Stimulated activated CD8-positive, alpha-beta memory T cell treated with anti-CD3 and anti-CD28 coated beads, Interleukin-12 subunit alpha, Interleukin-12 subunit beta, amount 100 ng/mL, for 4 hours (primary cell): Measurements from ENCODE around the gene ALDH1L1.
"Not testable (repeated sequence)": the region's sequence is repeated elsewhere in the genome, so short reads cannot be mapped to it uniquely, and the experiment has no call there.

ENCODE experiments used
- DNase-seq: peaks from one replicate; pipeline ENCODE4 v3.0.0-alpha.2; 2020; ENCODE audit warnings: low read depth

The ALDH1L1 gene

DNA sequence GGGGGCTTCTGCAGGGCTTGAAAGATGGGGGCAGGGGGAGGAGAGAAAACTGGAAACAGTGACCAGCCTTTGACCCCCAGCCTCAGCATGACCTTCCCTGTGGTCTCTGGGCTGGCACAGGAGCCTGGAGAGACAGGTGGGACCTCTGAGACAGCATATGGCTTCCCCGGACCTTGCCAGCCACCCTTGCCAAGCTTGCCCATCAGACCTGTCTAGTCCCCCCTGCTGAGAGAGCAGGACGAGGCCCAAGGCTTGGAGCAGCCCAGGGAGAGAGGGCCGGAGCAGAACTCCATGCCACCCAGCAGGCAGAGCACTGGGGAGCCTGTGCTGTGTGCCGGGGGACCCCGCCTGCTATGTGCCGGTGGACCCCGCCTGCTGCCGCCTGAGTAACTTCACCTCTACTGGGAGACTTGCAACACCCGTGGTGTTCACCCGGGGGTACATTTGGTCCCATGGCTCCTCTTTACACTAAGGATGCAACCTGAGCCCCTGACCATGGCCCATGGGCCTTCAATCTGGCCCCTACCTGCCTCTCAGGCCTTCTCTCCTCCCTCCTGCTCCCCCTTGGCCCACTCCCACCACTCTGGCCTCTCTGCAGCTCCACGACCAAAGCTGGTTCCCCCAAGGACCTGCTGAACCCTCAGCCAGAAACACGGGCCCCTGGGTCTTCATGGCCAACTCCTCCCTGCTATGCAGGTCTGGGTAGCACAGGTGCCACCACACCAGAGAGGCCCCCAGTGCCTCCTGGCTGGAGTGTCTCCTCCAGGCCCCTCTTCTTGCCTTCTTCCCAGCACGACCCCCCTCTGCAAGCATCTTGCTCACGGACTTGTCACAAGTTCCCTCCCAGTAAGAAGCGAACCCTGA lies 75.4 kb downstream of the ALDH1L1 start:
- DNase-seq = no peak

GRCh38 chr3:126104028-126104635 lies 76.3 kb downstream of the ALDH1L1 start:
- no peak for DNase-seq

- DNase-seq = no peak
Measured at GRCh38 chr3:126103121-126104027, 77.0 kb downstream of the ALDH1L1 start.

DNA sequence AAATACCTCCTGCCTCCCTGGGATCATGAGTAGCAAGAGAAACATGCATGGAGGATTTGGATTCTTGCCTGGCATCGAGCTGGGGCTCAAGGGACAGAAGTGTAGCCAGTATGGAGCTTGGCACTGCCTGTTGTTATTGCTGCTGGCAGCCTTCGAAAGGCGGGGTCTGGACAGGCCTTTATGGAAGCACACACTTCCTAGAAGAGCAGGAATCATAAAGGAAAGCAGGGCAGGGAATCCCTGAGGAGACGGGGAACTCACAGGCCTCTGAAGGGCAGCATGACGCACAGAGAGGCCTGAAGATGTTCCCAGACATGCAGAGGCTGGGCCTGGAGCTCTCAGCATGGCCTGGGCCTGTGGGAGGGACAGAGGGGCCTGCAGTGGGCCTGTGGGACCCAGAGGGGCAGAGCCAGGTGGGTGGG lies 77.8 kb downstream of the ALDH1L1 start:
- no peak for DNase-seq

DNA sequence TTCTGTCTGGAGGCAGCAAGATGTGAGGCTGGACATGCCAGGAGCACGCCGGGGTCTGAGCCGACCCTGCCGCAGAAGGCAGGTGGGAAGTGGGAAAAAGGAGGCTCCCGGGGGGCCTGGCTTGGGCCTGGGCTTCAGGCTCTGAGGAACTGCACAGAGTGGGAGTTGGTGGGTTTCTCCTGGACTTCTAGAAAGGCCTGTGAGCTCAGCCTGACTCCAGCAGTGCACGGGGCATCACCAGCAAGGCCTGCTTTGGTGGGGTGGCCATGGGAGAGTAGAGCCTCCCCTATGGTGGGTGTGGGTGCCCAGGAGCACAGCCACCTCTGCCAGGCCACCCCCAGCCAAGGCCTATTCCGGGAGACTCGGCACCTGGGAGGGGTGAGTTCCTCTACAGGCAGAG lies 78.4 kb downstream of the ALDH1L1 start:
- DNase-seq = no peak

- DNase-seq = no peak
Measured at GRCh38 chr3:126101521-126101982, 78.8 kb downstream of the ALDH1L1 start.

DNA sequence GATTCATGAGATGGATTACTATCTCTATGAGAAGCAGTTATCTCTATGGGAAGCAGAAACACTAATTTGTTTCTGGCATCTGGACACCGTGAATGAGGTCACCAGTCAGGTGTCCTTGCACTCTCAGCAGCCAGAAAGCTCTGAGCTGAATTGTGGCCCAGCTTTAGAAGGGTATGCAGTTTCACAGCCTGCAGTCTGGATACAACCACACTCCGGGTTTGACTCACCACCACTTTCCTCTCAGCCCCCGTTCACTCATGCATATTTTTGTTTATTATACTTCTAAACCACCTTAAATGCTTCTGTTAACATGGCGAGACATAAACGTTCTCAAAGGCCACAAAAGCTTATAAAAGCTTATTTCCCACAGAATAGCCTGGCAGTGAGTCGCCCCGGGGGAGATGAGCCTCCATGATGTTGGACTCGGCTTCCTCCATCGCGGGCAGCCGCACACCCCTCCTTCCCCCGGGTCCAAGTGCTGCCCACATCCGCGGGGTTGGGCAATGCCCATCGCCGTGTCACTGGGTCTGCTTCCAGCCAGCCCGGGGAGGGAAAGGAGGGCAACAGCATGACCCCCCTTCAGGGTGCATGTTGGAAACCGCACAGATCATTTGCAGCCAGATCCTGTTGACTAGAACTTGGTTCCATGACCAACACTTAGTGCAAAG lies 79.6 kb downstream of the ALDH1L1 start:
- no peak for DNase-seq

GRCh38 chr3:126100269-126100633 lies 80.1 kb downstream of the ALDH1L1 start:
- no peak for DNase-seq

DNA sequence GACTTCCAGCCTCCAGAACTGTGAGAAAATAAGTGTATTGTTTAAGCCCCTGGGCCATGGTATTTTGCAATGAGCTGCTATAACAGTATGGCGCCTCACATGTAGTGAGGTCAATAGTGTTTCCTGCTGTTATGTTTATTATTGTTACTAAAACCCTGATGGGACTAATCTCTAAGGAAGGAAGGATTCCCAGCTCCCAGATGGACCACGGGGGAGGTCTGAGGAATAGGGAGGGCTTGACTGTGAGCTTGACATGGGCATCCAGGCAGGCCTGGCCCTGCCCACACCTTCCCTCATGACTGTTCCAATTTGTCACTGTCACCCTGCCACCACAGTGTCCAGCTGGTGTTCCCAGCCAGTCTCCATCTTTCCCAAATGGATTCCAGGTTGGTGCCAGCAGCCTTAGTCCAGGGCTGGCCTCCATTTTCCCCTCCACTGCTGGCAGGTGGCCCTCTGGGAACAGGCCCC lies 82.0 kb downstream of the ALDH1L1 start:
- no peak for DNase-seq

GRCh38 chr3:126097801-126098200 lies 82.6 kb downstream of the ALDH1L1 start:
- DNase-seq = no peak

DNA sequence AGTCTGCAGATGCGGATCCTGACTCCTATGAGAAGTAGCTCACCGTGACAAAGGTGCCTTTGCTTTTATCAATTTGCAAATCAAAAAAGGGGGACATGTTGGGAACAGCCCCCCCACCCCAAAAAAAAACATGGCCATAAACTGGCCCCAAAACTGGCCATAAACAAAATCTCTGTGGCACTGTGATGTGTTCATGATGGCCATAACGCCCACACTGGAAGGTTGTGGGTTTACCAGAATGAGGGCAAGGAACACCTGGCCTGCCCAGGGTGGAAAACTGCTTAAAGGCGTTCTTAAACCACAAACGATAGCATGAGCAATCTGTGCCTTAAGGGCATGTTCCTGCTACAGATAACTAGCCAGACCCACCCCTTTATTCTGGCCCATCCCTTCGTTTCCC lies 84.1 kb downstream of the ALDH1L1 start:
- not testable (repeated sequence) for DNase-seq

DNA sequence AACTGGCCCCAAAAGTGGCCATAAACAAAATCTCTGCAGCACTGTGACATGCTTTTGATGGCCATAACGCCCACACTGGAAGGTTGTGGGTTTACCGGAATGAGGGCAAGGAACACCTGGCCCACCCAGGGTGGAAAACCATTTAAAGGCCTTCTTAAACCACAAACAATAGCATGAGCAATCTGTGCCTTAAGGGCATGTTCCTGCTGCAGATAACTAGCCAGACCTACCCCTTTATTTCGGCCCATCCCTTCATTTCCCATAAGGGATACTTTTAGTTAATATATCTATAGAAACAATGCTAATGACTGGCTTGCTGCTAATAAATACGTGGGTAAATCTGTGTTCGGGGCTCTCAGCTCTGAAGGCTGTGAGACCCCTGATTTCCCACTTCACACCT lies 88.3 kb downstream of the ALDH1L1 start:
- not testable (repeated sequence) for DNase-seq

DNA sequence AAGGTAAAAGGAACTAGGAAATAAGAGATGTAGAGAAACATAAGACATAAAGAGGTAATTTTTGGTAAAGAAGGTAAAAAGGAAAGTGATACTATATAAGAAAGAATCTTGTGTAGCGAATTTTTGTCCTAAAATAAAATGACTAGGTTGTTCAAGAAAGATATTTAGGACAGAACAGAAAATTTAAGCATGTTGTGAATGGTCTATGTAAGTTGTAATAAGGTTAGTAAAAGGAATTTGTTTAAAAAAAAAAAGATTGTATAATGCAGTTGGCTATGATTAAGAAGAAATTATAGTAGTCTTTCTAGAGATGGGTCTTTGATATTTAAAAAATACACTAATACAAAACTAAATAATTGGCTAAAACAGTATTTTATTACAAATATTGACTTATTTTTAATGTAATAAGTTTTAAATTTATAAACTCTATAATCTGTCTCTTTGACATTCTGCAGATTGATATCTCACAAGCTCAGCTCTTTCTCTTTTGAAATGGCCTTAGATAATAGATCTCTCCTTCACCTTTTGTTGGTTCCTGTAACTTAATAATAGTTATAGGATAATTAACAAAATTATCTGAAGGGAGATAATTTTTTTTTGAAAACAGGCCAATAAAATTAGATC lies 92.7 kb downstream of the ALDH1L1 start:
- DNase-seq = no peak

GRCh38 chr3:126085841-126086240 lies 94.5 kb downstream of the ALDH1L1 start:
- DNase-seq = no peak

- no peak for DNase-seq
Measured at GRCh38 chr3:126085276-126085675, 95.1 kb downstream of the ALDH1L1 start.

GRCh38 chr3:126084768-126085180 lies 95.6 kb downstream of the ALDH1L1 start:
- no peak for DNase-seq

- DNase-seq = peak; percentile 82
Measured at GRCh38 chr3:126083913-126084767, 96.2 kb downstream of the ALDH1L1 start, which contains the start of gene SLC41A3. SLC41A3 (minus strand) TSS chr3:126084124; CDS start chr3:126068219, 15,905 bp downstream.

DNA sequence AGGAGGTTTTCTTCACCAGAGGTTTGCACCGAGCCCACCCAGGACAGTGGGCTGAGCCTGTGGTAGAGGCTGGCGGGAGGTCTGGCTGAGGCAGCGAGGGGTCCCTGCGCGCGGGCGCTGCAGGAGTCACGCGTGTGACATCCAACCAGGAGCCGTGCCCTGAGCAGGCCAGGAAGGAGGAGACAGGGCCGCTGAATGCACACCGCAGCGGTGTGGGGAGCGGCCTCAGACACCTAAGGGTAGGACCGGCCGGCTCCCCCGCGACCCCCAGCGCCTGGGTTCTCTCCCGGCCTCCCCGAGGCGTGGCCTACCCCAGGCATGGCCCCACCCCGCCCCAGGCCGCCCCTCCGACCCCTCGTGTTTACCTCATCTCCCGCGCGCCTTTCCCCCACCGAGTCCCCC lies 96.9 kb downstream of the ALDH1L1 start:
- no peak for DNase-seq

GRCh38 chr3:126083138-126083445 lies 97.3 kb downstream of the ALDH1L1 start:
- no peak for DNase-seq

- DNase-seq = no peak
Measured at GRCh38 chr3:126082362-126083137, 97.8 kb downstream of the ALDH1L1 start.
